ENCODE data around the gene CMKLR1.

CMKLR1 gene

DNA sequence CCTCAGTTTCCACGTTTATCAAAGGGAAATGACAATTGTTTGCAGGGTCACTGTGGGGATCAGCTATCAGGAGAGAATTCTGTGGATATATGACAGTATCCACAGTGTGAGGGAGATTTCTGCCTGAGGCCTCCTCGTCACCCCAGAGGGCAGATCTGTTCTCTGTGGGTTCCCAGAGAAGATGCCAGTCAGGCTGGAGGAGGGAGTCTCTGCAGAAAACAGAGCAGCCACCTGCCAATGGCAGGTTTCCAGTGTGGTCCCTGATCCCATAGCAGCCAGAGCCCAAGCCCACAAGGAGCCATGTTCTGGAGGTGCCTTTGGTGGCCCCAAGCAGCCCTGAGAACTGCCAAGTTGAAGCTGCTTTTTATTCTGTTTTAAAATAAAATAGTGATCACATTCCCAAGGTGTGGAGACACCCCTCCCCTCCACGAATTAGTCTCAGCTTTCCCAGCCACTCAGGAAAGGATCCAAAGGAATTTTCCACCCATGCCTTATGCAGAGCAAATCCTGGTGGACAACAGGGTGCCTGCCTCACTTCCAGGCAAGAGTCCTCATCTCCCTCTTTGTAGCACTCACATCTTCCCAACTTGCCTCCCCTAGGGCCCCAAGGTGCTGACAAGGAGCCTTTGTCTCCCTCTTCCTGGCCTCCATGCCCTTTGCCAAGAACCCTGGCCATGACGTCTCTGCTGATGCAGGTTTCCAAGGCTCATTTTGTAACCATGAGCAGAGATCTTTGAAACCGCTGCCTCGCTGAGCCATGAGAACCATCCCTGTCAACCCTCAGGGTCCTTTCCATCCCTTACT, 20.4 kb downstream of the CMKLR1 start:
- H3K27me3 ChIP-seq (ENCODE audit: insufficient read depth, poor library complexity, severe bottlenecking) = no peaks in the 10 kb centered on the region
- H3K4me3 ChIP-seq (replicated peaks; ENCODE audit: insufficient read depth, low read length) = no peak overlapping the region
- DNase-seq (ENCODE audit: low read depth in 1 of 2, low spot score in 1 of 2) = no peak
- TF ChIP-seq POLR2AphosphoS5 (IDR thresholded peaks at IDR 0.05; ENCODE audit: low read depth) = no peak
- TF ChIP-seq GABPA (IDR thresholded peaks at IDR 0.05; ENCODE audit: low read depth) = no peak
- TF ChIP-seq, protein P1, sequence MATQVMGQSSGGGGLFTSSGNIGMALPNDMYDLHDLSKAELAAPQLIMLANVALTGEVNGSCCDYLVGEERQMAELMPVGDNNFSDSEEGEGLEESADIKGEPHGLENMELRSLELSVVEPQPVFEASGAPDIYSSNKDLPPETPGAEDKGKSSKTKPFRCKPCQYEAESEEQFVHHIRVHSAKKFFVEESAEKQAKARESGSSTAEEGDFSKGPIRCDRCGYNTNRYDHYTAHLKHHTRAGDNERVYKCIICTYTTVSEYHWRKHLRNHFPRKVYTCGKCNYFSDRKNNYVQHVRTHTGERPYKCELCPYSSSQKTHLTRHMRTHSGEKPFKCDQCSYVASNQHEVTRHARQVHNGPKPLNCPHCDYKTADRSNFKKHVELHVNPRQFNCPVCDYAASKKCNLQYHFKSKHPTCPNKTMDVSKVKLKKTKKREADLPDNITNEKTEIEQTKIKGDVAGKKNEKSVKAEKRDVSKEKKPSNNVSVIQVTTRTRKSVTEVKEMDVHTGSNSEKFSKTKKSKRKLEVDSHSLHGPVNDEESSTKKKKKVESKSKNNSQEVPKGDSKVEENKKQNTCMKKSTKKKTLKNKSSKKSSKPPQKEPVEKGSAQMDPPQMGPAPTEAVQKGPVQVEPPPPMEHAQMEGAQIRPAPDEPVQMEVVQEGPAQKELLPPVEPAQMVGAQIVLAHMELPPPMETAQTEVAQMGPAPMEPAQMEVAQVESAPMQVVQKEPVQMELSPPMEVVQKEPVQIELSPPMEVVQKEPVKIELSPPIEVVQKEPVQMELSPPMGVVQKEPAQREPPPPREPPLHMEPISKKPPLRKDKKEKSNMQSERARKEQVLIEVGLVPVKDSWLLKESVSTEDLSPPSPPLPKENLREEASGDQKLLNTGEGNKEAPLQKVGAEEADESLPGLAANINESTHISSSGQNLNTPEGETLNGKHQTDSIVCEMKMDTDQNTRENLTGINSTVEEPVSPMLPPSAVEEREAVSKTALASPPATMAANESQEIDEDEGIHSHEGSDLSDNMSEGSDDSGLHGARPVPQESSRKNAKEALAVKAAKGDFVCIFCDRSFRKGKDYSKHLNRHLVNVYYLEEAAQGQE (IDR thresholded peaks at IDR 0.05; ENCODE audit: insufficient replicate concordance, low read depth) = no peak
- TF ChIP-seq, protein P2, sequence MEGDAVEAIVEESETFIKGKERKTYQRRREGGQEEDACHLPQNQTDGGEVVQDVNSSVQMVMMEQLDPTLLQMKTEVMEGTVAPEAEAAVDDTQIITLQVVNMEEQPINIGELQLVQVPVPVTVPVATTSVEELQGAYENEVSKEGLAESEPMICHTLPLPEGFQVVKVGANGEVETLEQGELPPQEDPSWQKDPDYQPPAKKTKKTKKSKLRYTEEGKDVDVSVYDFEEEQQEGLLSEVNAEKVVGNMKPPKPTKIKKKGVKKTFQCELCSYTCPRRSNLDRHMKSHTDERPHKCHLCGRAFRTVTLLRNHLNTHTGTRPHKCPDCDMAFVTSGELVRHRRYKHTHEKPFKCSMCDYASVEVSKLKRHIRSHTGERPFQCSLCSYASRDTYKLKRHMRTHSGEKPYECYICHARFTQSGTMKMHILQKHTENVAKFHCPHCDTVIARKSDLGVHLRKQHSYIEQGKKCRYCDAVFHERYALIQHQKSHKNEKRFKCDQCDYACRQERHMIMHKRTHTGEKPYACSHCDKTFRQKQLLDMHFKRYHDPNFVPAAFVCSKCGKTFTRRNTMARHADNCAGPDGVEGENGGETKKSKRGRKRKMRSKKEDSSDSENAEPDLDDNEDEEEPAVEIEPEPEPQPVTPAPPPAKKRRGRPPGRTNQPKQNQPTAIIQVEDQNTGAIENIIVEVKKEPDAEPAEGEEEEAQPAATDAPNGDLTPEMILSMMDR (IDR thresholded peaks at IDR 0.05; ENCODE audit: insufficient read depth, low read length) = no peak
- no peak for TF ChIP-seq SPI1 (IDR thresholded peaks at IDR 0.05; ENCODE audit: borderline replicate concordance, low read depth)
- no peak overlapping the region for H3K27ac ChIP-seq (replicated peaks)

DNA sequence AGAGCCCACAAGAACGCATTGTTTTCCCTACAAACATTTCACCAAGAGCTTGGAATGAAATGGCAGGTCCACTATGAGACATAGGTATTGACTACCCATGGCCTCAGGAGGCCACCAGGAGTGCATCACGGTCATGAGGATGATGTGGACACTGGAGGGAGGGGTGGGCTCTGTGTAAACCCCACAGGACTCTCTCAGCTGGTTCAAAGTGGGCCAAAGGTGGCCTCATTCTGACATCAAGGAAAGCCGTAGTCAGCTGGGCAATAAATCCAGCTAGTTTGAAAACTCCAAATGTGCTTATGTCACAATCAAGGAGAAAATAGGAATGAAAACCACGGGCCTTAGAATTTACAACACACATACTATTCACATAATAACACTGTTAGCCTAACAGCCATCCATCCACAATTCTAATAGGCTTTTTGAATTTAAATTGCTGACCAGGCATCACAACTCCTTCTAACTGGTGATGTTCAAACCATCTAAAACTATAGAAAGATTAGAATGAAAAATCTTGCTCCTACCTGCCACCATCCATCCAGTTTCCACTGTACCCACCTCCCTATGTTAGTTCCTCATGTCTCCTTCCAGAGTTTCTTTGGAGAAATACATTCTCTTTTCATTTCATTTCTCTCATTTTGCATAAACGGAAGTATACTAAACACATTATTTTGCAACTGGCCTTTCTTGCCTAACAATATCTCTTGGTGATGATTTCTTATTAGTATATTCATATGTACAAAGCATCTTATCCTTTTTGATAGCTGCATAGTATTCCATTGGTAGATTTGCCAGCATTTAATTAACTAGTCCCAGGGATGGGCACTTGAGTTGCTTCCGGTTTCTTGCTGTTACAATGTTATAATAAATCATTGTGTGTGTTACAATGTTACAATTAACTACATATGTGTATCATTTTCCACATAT, 21.5 kb downstream of the CMKLR1 start:
- TF ChIP-seq, protein P1 (IDR thresholded peaks at IDR 0.05; ENCODE audit: insufficient replicate concordance, low read depth) = no peak
- TF ChIP-seq SPI1 (IDR thresholded peaks at IDR 0.05; ENCODE audit: borderline replicate concordance, low read depth) = no peak
- TF ChIP-seq POLR2AphosphoS5 (IDR thresholded peaks at IDR 0.05; ENCODE audit: low read depth) = no peak
- TF ChIP-seq, protein P2 (IDR thresholded peaks at IDR 0.05; ENCODE audit: insufficient read depth, low read length) = no peak
- no peak for TF ChIP-seq GABPA (IDR thresholded peaks at IDR 0.05; ENCODE audit: low read depth)
- Histone ChIP-seq H3K27me3 (ENCODE audit: insufficient read depth, poor library complexity, severe bottlenecking) (no peaks in the 10 kb centered on the region), H3K4me3 (replicated peaks; ENCODE audit: insufficient read depth, low read length) (no peak overlapping the region), H3K27ac (replicated peaks) (no peak overlapping the region)
- no peak for DNase-seq (ENCODE audit: low read depth in 1 of 2, low spot score in 1 of 2)

DNA sequence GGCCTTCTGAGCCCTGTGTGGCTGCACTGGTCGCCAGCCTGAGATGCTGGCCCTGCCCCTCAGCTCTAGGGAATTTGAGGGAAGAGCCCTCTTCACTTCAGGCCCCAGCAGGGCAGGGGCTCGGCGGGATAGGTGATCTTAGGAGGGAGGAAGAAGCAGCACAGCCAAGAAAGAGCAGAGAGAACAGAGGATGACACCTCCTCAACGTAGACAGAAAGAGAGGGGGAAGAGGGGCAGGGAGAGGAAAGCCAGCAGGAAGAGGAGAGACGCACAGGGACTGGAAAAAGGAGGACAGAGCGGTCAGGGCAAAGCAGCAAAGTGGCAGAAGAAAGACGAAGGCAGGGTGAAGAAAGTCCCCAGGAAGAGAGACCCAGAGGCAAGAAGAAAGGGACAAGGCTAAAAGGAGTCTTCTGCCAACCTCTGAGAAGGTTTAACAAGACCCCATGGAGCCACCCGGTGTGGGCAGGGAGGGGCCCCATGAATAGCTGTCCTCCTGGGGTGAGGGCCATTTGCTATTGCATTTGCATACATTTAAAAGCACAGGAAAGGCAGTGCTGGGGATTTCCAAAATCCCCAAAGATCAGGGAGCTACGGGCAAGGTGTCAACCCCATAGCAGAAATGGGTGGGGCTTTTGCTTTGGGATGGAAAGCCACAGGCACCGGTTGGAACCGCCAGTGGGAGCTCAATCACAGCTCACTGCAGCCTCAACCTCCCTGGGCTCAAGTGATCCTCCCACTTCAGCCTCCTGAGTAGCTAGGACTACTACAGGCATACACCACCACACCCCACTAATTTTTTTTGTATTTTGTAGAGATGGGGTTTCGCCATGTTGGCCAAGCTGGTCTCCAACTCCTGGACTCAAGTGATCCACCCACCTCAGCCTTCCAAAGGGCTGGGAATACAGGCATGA, 22.7 kb downstream of the CMKLR1 start:
- DNase-seq (ENCODE audit: low read depth in 1 of 2, low spot score in 1 of 2) = no peak
- H3K4me3 ChIP-seq (replicated peaks; ENCODE audit: insufficient read depth, low read length) = no peak overlapping the region
- TF ChIP-seq POLR2AphosphoS5 (IDR thresholded peaks at IDR 0.05; ENCODE audit: low read depth) = no peak
- TF ChIP-seq, protein P2 (IDR thresholded peaks at IDR 0.05; ENCODE audit: insufficient read depth, low read length) = no peak
- TF ChIP-seq, protein P1 (IDR thresholded peaks at IDR 0.05; ENCODE audit: insufficient replicate concordance, low read depth) = no peak
- H3K27me3 ChIP-seq (ENCODE audit: insufficient read depth, poor library complexity, severe bottlenecking) = no peaks in the 10 kb centered on the region
- no peak overlapping the region for H3K27ac ChIP-seq (replicated peaks)
